Activated CD4-positive, CD25-positive, alpha-beta regulatory T cell (primary cell): ENCODE data around the gene ATP5MC2.
"Not testable (repeated sequence)": the region's sequence is repeated elsewhere in the genome, so short reads cannot be mapped to it uniquely, and the experiment has no call there.

Experiments used
- DNase-seq, 4 experiments: peaks; one replicate each; lab custom pipeline; 2025; lab: John Stamatoyannopoulos, UW

Gene ATP5MC2

DNA sequence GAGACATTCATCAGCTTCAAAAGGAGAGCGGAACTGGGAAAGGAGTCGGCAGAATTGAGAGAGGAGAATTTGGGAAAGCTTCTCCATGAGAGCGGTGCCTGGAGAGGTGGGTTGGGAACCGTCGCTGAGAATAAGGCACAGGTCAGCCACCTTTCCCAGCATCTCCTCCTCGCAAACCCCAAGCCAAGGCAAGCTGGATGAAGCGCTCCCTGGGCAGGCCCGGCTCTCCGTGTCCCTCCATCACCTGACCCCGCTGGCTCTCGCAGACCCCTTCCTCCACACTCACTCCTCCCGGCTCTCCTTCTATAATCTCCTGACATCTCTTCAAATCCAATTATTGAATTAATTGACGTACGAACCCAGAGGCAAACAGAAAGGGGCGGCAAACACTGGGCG, 18.9 kb upstream of the ATP5MC2 start:
- no peak for DNase-seq

DNA sequence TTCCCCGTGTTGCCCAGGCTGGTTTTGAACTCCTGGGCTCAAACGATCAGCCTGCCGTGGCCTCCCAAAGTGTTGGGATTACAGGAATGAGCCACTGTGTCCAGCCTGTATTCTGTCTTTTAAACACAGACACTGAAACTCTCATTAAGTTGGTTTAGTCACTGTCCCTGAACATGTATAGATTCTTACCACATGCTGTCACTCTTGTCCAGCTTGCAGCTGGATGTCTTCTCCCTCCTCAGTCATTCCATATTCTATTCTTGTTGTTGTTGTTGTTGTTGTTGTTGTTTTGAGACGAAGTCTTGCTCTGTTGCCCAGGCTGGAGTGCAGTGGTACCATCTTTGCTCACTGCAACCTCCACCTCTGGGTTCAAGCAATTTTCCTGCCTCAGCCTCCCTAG, 12.3 kb upstream of the ATP5MC2 start:
- no peak for DNase-seq

DNA sequence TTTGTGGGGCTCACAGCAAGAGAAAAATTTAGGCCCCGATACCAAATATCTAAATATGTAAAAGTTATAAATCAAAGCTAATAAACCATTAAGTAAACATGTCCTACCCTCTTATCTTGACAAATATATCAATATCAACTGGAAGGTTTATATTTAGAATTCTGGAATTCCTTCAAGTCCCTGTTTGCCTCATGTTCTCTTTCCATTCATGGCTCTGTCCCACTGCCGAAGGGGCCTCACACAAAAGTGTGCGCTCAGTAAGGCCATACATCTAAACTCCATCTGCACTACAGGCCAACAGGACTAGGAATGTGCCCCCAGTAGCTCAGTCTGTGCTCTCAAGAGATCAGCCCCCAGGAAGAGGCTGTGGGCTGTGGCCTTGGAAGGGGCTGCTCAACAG, 10.6 kb upstream of the ATP5MC2 start:
- no peak for DNase-seq

- DNase-seq = no peak
Measured at GRCh38 chr12:53684654-53685220, 8.9 kb upstream of the ATP5MC2 start.

- DNase-seq = no peak
Measured at GRCh38 chr12:53683983-53684382, 8.1 kb upstream of the ATP5MC2 start.

GRCh38 chr12:53683494-53683893, 7.6 kb upstream of the ATP5MC2 start:
- no peak for DNase-seq

DNA sequence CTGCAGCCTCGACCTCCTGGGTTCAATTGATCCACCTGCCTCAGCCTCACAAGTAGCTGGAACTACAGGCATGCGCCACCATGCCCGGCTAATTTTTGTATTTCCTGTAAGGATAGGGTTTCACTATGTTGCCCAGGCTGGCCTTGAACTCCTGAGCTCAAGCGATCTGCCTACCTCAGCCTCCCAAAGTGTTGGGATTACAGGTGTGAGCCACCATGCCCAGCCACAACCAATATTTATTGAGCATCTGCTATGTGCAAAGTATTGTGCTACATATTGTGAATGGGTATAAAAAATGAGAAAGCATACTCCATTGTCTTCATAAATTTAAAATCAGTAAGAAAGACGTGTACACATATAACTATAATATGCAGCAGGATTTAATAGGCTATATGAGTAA, 4.2 kb upstream of the ATP5MC2 start:
- DNase-seq = not testable (repeated sequence)

DNA sequence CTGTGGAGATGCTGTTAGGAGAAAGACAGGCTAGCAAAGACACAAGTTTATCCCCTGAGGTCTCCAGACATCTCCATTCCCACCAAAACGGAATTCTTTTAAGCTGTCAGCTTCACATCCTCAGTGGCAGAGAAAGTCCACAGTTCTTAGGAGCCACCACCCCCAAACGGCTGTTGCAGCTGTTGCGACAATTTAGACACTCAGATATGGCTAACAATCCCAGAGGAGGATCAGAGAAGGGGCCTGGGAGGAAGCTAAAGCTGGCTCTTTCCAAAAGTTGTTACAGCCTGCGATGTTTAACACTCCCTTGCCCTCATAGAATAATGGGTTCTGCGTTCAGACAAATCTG, 1.9 kb upstream of the ATP5MC2 start:
- DNase-seq = no peak

- DNase-seq = no peak
Measured at GRCh38 chr12:53677016-53677799, 1.3 kb upstream of the ATP5MC2 start.

- no peak for DNase-seq
Measured at GRCh38 chr12:53676656-53677015, 753 bp upstream of the ATP5MC2 start.

DNA sequence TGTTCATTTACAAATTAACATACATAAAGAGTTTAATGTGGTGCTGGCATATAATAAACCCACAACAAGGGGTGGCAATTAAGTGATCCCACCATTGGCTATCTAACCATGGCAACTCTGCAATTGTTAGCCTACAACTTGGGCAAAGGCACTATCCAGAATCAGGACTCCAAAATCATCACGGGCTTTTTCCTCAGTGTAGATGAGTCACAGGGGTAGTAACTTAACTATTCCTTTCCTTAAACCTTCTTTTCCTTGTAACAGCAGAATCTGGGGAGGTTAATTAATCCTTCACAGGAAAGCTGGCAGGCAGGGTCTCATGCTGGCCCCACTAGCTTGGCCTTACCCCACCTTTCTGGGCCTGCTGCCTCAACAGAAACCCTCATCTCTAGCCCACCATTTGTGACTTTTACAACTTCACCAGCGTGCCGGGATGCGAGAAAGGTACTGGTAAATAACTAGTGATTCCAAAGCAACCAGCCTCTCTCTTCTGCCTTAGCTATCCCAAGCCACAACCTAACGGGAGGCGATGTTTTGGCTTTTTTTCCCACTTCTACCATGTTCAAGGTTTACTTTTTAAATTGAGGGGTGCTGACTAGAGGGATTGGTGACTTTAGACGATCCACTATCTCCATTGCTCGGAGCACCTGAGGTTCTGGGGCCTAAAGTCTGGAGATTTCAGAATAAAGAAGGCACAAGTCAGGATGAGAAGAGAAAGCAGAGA, 744 bp downstream of the ATP5MC2 start:
- no peak for DNase-seq

DNA sequence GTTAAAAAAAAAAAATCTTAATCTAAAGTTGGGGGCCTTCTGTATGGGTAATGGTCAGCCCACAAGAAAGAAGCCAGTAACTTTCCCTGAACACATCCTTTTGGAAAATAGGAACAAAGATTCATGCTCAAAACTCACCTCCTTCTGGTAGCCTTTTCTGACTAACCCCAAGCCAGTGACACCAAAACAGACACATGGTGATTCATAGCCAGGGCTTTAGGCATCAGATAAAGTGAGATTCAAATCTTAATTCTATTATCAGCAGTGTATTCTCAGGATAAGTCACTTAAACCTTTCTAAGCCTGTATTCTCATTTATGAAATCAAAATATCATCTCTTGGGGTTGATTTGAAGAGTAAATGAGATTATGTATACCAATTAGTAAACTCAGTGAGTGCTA, 4.9 kb downstream of the ATP5MC2 start:
- no peak for DNase-seq

- DNase-seq = no peak
Measured at GRCh38 chr12:53670308-53670707, 5.6 kb downstream of the ATP5MC2 start.

DNA sequence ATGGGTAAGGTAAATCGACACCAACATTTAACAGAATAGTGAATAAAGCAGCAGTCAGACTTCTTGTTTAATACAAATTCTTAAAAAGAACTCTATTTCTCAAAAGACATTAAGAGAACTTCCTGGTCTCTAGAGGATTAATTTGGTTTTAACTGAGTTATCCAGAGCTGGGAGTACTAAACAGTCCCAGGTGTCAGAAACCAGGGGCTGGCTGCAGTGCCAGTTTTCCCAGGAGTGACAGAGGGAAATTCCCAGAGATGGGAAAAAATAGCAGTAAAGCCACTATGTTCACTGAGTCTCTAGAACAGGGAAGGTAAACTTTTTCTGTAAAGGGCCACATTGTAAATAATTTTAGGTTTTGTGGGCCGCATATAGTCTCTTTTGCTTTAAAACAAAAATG, 8.8 kb downstream of the ATP5MC2 start:
- DNase-seq = no peak

DNA sequence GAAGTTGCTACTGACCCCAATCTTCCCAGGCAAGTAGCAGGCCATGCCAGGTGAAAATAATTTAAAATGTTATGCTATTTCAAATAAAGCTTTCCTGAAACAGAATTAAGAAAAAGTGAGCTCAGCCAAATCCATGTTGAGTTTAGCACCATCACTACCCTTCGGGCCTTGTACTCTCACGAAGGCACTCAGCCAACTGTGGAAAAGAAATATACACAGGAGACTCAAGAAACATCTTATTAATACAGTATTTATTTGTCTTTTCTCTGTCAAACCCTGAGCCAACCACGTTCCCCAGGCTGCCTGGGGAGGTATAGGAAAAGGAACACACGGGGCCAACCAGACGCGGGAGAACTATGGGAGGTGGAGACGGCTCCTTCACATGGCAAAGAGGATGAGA, 10.9 kb downstream of the ATP5MC2 start:
- no peak for DNase-seq

DNA sequence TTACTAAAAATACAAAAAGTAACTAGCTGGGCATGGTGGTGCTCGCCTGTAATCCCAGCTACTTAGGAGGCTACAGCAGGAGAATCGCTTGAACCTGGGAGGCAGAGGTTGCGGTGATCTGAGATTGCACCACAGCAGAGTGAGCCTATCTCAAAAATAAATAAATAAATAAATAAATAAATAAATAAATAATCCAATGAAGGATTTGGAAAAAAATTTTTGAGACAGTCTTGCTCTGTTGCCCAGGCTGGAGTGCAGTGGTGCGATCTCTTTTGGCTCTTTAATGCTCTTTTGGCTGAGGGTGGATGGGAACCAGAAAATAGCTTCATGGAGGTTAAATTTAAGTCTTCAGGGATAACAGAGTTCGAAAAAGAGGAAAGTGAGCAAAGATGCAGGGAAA, 11.7 kb downstream of the ATP5MC2 start:
- no peak for DNase-seq

DNA sequence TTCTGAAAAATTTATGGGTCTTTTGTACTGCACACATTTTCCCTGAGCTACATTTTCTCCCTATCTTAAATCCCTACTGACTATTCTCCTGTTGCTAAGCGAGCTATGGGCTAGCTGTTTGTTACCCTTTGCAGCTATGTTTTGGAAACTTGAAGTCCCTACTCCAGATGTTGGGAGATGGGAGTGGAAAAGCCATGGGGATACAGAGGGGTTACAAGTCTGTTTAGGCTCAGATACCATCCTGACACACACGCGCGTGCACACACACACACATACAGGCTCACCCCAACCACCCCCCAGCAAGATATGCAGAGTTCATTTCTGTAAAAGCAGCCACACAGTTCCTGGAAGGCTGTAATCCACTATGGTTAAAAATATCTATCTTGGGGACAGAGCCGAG, 15.8 kb downstream of the ATP5MC2 start:
- DNase-seq = no peak

- no peak for DNase-seq
Measured at GRCh38 chr12:53659571-53659981, 16.3 kb downstream of the ATP5MC2 start.

DNA sequence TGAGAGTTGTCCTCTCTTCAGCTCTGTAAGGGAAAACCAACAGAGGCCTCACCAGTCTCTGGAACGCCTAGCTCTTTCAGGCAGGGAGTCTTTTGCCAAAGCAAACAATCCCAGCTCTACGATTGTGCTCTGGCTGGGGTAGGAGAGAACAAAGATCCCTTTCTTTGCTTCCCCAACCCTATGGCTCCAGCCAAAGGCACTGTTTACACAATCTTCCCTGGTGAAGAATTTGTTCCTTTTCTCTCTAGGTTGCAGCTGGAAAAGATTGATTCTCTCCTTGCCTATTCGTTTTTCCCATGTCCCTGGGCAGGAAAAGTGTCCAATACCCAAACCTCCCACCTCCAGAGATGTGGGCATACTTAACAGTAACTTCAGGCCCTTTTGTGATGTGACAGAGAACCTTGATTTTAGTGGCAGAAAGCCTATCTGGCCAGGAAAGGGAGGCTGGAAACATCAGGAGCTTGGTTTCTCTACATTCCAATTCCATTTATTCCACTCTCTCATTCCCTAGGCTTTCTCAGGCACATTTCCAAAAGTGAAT, 16.8 kb downstream of the ATP5MC2 start:
- no peak for DNase-seq

DNA sequence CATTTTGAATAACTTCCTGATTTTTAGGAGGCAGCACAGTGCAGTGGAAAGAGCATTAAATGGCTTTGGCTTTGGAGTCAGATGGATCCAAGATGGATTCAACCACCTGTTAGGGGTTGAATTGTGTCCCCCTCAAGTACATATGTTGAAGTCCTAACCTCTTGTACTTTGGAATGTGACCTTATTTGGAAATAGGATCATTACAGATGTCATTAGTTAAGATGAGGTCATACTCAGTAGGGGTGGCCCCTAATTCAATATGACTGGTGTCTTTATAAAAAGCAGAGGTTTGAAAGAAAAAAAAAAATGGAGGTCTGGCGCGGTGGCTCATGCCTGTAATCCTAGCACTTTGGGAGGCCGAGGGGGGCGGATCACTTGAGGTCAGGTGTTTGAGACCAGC, 18.8 kb downstream of the ATP5MC2 start:
- no peak for DNase-seq

DNA sequence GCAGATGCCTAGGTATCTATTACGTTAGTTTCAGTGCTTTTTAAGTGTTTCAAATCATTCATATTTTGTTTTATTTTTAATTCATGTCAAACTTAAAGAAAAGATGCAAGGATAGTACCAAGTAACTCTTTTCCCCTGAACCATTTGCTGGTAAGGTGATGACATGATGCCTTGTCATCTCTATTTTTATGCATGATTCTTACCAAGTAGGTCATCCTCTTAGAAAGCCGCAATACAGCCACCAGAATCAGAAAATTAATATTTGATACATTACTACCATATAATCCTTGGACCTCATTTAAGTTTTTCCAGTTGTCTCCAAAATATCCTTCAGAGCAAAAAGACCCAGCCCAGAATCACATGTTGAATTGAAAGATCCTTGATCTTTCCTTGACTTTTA, 22.3 kb downstream of the ATP5MC2 start:
- no peak for DNase-seq

GRCh38 chr12:53652366-53652765, 23.5 kb downstream of the ATP5MC2 start:
- DNase-seq = no peak

- DNase-seq = no peak
Measured at GRCh38 chr12:53651737-53652136, 24.1 kb downstream of the ATP5MC2 start.
